Astrocyte of the spinal cord (primary cell): ENCODE measurements around the gene SLITRK5.

Source experiments
- DNase-seq: peaks from one replicate; pipeline ENCODE4 v3.0.0; 2011; ENCODE audit warnings: low read depth, low spot score
- H3K4me3 ChIP-seq: 2 replicates; pipeline ENCODE4 v1.5.1; 2011; ENCODE audit warnings: low read depth, mild to moderate bottlenecking, low read length, moderate library complexity
- in situ Hi-C: cut with HindIII; loops from 2 replicates; pipeline ENCODE4 v1.10.0; 2017; ENCODE audit warnings: low sequenced_read_pairs
- TF ChIP-seq, protein P1 (sequence below): IDR thresholded peaks from 2 replicates; pipeline ENCODE4 v1.5.1; 2012; ENCODE audit warnings: low read depth, mild to moderate bottlenecking, low read length, inconsistent platforms

SLITRK5 gene, protein sequence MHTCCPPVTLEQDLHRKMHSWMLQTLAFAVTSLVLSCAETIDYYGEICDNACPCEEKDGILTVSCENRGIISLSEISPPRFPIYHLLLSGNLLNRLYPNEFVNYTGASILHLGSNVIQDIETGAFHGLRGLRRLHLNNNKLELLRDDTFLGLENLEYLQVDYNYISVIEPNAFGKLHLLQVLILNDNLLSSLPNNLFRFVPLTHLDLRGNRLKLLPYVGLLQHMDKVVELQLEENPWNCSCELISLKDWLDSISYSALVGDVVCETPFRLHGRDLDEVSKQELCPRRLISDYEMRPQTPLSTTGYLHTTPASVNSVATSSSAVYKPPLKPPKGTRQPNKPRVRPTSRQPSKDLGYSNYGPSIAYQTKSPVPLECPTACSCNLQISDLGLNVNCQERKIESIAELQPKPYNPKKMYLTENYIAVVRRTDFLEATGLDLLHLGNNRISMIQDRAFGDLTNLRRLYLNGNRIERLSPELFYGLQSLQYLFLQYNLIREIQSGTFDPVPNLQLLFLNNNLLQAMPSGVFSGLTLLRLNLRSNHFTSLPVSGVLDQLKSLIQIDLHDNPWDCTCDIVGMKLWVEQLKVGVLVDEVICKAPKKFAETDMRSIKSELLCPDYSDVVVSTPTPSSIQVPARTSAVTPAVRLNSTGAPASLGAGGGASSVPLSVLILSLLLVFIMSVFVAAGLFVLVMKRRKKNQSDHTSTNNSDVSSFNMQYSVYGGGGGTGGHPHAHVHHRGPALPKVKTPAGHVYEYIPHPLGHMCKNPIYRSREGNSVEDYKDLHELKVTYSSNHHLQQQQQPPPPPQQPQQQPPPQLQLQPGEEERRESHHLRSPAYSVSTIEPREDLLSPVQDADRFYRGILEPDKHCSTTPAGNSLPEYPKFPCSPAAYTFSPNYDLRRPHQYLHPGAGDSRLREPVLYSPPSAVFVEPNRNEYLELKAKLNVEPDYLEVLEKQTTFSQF

DNA sequence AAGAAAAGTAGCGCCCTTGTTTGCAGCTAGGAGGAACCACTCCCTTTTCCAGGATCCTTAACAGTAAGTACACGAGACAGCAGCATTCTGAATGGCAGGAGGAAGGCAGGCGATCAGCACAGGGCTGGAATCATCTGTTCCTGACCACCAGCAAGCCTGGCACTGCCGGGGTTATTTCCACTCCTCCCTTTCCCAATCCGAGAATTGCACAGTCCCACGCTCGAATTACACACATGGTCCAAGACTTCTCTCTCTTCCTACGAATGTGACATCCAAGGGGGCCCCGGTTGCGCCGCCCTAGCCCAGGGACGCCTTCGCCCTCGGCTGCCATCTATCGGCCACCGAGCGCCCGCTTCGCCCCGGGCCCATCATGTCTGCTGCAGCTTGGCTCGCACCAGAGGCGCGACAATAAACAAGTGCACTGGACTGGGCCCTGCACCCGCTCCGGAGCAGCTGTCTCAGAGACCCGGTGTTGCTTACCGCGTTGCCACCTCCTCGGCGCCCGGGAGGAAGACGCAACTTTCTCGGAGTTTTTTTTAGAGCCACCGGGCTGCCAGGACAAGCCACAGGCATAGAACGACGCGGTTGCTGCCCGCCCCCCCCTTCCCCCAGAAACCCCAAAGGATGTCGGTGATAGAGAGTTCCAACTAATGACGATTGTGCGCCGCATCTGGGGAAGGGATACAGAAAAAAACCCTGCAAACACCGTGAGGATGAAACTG lies at the start of gene SLITRK5:
SLITRK5 (plus strand) TSS at position 341 of the 722 bp plus-strand sequence. CDS start 4,018 bp downstream, outside the sequence.
- TF ChIP-seq, protein P1, sequence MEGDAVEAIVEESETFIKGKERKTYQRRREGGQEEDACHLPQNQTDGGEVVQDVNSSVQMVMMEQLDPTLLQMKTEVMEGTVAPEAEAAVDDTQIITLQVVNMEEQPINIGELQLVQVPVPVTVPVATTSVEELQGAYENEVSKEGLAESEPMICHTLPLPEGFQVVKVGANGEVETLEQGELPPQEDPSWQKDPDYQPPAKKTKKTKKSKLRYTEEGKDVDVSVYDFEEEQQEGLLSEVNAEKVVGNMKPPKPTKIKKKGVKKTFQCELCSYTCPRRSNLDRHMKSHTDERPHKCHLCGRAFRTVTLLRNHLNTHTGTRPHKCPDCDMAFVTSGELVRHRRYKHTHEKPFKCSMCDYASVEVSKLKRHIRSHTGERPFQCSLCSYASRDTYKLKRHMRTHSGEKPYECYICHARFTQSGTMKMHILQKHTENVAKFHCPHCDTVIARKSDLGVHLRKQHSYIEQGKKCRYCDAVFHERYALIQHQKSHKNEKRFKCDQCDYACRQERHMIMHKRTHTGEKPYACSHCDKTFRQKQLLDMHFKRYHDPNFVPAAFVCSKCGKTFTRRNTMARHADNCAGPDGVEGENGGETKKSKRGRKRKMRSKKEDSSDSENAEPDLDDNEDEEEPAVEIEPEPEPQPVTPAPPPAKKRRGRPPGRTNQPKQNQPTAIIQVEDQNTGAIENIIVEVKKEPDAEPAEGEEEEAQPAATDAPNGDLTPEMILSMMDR: peak; percentile 98
- peak within 1 kb of the TSS; percentile 67 for H3K4me3 ChIP-seq
- in situ Hi-C loops: no loop called here
- DNase-seq: peak; percentile 87

DNA sequence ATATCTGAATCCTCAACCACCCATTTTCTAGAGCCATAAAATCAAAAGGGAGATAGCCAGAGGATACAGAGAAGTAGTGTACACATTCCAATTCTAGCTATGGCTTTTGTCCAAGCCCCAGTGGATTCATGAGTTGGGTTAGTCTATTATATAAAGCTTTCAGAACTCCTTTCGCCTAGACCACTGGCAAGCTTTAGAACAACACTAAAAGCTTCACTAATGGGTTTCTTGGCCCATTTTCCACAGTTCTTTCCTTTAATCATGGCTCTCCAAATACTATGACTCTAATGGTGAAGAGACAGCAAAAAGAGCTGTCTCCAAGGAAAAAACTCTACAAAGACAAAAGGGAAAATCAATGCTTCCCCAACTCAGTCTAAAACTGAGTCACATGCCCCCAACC lies 48.2 kb upstream of the SLITRK5 start:
- DNase-seq: peak; percentile 73
- H3K4me3 ChIP-seq: no peak overlapping the region
- in situ Hi-C loops: no loop called here
- TF ChIP-seq, protein P1: no peak

DNA sequence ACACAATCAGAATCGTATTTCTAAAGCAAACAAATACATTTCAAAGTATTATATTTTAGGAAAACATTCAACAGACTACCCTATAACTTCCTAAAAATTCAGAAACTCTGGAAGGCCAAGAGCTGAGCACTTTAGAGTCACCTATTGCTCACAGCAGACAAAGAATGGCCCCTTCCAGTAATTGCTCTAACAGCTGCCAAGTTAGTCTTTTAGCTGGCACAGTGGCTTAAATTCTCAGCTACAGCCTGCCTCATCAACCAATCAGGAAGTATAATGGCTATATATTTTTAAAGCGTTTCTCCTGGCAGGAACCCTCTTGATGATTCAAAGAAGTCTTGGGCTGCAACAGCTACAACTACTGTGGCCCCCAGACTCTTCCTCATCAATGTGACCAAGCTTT lies 14.9 kb upstream of the SLITRK5 start:
- H3K4me3 ChIP-seq: no peak overlapping the region
- TF ChIP-seq, protein P1: no peak
- DNase-seq: peak; percentile 87
- in situ Hi-C loops: no loop called here

DNA sequence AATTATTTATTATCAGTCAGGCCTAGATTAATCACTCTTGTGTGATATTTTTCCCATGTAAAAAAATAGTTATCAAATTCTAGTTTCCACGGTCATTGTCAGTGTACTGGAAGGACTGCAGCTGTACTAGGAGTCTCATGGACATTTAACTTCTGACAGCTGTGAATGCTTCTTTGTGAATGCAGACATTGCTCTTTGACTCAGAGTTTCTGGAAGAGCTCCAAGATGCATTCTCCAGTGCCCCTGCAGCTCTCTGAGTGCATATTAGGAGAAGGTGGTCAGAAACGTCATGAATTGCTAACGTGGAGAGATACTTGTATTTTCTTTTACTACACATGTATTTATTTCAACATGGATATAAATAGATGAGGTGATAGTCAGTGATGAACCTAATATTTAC lies 9.7 kb upstream of the SLITRK5 start:
- in situ Hi-C loops: no loop called here
- DNase-seq: peak; percentile 91
- H3K4me3 ChIP-seq: no peak overlapping the region
- TF ChIP-seq, protein P1: no peak

DNA sequence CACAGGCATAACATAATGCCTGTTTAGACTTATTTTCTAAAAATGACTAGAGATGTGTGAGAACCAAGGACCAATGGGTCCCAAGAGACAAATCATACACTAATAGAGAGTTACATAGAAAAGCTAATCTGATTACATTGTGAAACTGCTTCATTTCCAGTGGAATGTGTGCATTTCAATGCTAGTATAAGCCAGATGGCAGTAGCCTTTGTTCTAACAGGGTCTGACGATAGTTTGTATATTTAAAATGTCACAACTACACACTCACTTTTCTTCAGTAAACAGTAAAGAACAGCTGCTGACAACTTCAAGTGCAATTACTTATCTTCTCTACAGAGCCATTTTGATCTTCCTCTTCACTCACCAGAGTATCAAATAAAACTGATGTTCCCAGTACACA lies 4.3 kb upstream of the SLITRK5 start:
- TF ChIP-seq, protein P1: no peak
- no peak overlapping the region for H3K4me3 ChIP-seq
- DNase-seq: no peak
- in situ Hi-C loops: no loop called here

DNA sequence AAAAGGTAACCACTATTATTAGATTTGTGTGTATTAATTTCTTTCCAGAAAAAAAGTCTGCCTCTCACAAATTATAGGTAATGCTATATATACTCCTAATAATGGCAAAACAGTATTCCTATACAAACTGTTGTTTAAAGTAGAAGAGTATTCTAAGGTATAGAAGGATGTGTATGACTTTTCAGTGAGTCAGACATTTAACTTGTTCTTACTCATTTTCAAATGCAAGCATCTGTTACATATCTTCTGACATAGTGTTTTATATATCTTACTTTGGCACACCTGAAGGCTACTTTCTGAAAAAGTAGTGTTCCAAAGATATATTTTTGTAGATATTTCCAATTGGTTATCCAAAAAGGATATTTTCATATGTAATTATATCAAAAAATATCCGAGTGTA lies 3.5 kb upstream of the SLITRK5 start:
- in situ Hi-C loops: no loop called here
- TF ChIP-seq, protein P1: no peak
- no peak for DNase-seq
- no peak overlapping the region for H3K4me3 ChIP-seq
